T-helper 2 cell treated with Interferon-gamma antibody and Interleukin-4, amounts not matched to agents 100 ng/mL and 5 ng/mL, for 36 hours (primary cell): Measurements from ENCODE around the gene NUDT4. TPM values are rescaled to one million over a fixed set of nuclear protein-coding genes. Genes with fewer than 3 reads are reported as not detected.

ENCODE experiments used
- intact Hi-C: fragments of 100-400 bp; cut with micrococcal nuclease; formaldehyde crosslinking; loops from one replicate; pipeline ENCODE4 v1.15.1; 2023
- total RNA-seq: library from RNA; stranded (reverse); gene quantifications from 2 replicates; pipeline ENCODE4 v1.2.3, GENCODE V29; 2022

The NUDT4 gene
- total RNA-seq, 1 donor from 2014 or later = 42.9 TPM

DNA sequence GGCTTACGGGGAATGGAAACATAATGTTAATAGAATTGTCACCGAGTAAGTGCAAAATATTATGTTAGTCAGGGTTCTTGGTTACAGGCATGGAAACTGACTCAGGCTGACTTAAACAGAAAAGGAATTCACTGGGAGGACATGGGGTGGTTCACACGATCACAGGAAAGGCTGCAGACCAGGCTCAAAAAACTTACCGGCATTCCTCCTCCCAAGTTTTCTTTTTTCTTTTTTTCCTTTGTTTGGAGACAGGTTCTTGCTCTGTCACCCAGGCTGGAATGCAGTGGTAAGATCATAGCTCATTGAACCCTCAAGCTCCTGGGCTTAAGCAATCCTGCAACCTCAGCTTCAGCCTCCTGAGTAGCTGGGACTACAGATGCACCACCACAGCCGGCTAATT is 75.9 kb downstream of the NUDT4 start:
- intact Hi-C loops = no loop called here

DNA sequence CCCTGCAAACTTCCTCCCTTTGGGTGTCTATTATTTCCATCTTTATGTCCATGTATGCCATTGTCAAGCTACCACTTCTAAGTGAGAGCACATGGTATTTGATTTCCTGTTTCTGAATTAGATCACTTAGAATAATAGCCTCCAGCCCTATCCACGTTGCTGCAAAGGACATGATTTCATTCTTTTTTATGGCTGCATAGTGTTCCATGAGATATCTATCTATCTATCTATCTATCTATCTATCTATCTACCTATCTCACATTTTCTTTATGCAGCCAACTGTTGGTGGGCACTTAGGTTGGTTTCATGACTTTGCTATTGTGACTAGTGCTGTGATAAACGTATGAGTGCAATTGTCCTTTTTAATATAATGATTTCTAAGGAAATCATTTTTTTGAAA is 78.4 kb downstream of the NUDT4 start:
- intact Hi-C loops = no loop called here

Other genes with a start within 250 kb of the NUDT4 start
- 195 and 203 TPM in 2 replicates for gene UBE2N, start 64.0 kb downstream of the NUDT4 start, total RNA-seq
- gene MRPL42, start 89.6 kb downstream of the NUDT4 start, total RNA-seq = 67.2 and 68.9 TPM in 2 replicates
- 32.5 and 32.9 TPM in 2 replicates for gene SOCS2, start 194.8 kb downstream of the NUDT4 start, total RNA-seq